Smooth muscle cell of trachea (primary cell): ENCODE results near the gene MEIS2. TPM values are rescaled to one million over a fixed set of nuclear protein-coding genes. Genes with fewer than 3 reads are reported as not detected.

ENCODE experiments used
- total RNA-seq: library from RNA; depleted of rRNA; stranded (reverse); fragments of >200 nt; gene quantifications from 2 replicates; pipeline ENCODE4 v1.2.1, GENCODE V29; 2014

MEIS2 gene
- total RNA-seq: 51.1 and 60.0 TPM in 2 replicates

DNA sequence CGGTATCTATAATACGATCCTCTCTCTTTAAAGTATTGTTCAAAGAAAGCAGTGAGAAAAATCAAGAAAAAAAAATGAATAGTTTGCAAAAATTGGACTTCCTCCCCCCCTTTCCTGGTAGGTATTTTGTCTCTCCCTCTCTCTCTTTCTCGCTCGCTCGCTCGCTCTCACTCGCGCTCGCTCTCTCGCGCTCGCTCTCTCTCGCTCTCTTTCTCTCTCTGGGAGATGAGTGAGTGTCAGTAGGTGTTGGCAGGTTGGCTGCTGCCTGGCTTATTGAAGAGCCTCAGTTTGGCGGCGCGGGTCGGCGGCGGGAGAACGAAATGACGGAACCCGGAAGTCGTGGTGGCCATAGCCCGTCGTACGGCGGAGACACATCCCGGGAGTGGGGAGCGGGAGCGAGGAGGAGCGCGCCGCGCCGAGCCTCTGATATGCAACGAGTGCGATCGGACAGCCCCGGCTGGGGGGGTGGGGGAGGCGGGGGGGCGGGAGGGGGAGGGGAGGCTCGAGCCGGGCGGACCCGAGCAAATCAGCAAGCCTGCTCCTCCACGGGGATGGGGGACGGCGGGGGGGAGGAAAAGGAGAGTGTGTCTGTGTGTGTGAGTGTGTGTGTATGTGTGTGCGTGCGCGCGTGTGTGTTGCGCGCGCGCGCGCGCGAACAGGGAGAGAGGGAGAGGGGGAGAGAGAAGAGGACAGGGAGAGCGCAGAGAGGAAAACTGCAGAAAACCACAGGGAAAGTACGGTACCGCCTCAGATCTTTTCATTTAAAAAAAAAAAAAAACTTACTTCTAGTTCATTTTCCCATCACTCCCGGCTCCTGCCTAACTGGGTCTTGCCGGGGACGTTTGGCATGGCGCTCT lies at the start of gene MEIS2:
Gene MEIS2 (minus strand): TSS at position 441 of the 857 bp plus-strand sequence. CDS start 1,083 bp downstream, outside the sequence.

